Measurements from ENCODE around the gene SNAP25. TPM values are rescaled to one million over a fixed set of nuclear protein-coding genes. Genes with fewer than 3 reads are reported as not detected.
A peak's percentile ranks its signal among the peaks of the same experiment; 100 is the strongest.

Gene SNAP25
- total and polyA plus RNA-seq, 9 of the 15 experiments (the other 6 are each of a cell fraction or from before 2014, with no cell fraction given): 0.07 TPM; not detected in 8

- H3K9me1 ChIP-seq (ENCODE audit: control insufficient read depth, insufficient read depth, low read length): no peaks in the 10 kb centered on the region
- no peak for TF ChIP-seq MTA2 (IDR thresholded peaks at IDR 0.05; ENCODE audit: low read depth)
- TF ChIP-seq NFIC (IDR thresholded peaks at IDR 0.05): peak; percentile 79
- TF ChIP-seq NFIX (CRISPR knock-in tag; IDR thresholded peaks at IDR 0.05; ENCODE audit: low read depth): peak; percentile 70
- no peak for DNase-seq (ENCODE audit: extremely low read depth in 1 of 4, low spot score in 3 of 4)
- H3K4me3 ChIP-seq: no peak overlapping the region
- no peak overlapping the region for H2AFZ ChIP-seq (ENCODE audit: low read depth, low read length)
- no peaks in the 10 kb centered on the region; a peak in 1 of 5 replicates for H3K4me1 ChIP-seq (replicated peaks in 1 of 2; ENCODE audit: control insufficient read depth in 2 of 2, insufficient read depth in 2 of 2, low read length in 2 of 2)
- no peak for ATAC-seq
- CTCF ChIA-PET (ENCODE audit: low intra/inter-chr PET ratio): no interaction called here
- H3K27ac ChIP-seq (ENCODE audit: extremely low read depth, low read depth, low read length): no peak overlapping the region
- H3K36me3 ChIP-seq (ENCODE audit: control insufficient read depth, insufficient read depth, low read length): no peaks in the 10 kb centered on the region
- H3K79me2 ChIP-seq (ENCODE audit: control insufficient read depth, insufficient read depth, low read length): no peaks in the 10 kb centered on the region
- BruUV-seq (replicated peaks): no TSS peak
- no peaks in the 10 kb centered on the region for H3K9me3 ChIP-seq (replicated peaks; ENCODE audit: control insufficient read depth, insufficient read depth, low read depth, low read length)
- H3K9ac ChIP-seq (ENCODE audit: insufficient read depth in 1 of 2, low read depth in 2 of 2, low read length in 2 of 2): no peak overlapping the region
- H3K4me2 ChIP-seq (ENCODE audit: insufficient read depth, low read length): no peak overlapping the region
- H4K20me1 ChIP-seq (replicated peaks; ENCODE audit: control insufficient read depth, insufficient read depth, low read length): no peaks in the 10 kb centered on the region
- 0% methylated on average over 2 of the region's 2 CpGs for WGBS (ENCODE audit: insufficient coverage, low coverage, missing lambda C conversion rate)
- POLR2A ChIA-PET: no interaction called here
- intact Hi-C loops (cut with micrococcal nuclease): no loop called here
- H3K27me3 ChIP-seq (ENCODE audit: control insufficient read depth in 2 of 2, insufficient read depth in 2 of 2, low read length in 2 of 2): no peaks in the 10 kb centered on the region
- in situ Hi-C loops (cut with MboI): no loop called here
- FAIRE-seq: no peak
Measured at GRCh38 chr20:10170261-10170660, 48.4 kb upstream of the SNAP25 start.

GRCh38 chr20:10171864-10172751, 46.5 kb upstream of the SNAP25 start:
- H3K4me1 ChIP-seq (replicated peaks in 1 of 2; ENCODE audit: control insufficient read depth in 2 of 2, insufficient read depth in 2 of 2, low read length in 2 of 2): no peaks in the 10 kb centered on the region; a peak in 1 of 5 replicates
- H3K27me3 ChIP-seq (ENCODE audit: control insufficient read depth in 2 of 2, insufficient read depth in 2 of 2, low read length in 2 of 2): no peaks in the 10 kb centered on the region
- H3K4me3 ChIP-seq: no peak overlapping the region
- H3K79me2 ChIP-seq (ENCODE audit: control insufficient read depth, insufficient read depth, low read length): no peaks in the 10 kb centered on the region
- ChIA-PET CTCF (ENCODE audit: low intra/inter-chr PET ratio) (no interaction called here), POLR2A (interaction anchor here (0.7 kb wide), 1 partner anchor 169 kb away, joined by 3 read pairs; no protein-coding TSS in a partner anchor)
- no peaks in the 10 kb centered on the region for H3K36me3 ChIP-seq (ENCODE audit: control insufficient read depth, insufficient read depth, low read length)
- TF ChIP-seq ZMIZ1 (IDR thresholded peaks at IDR 0.05; ENCODE audit: low read depth in 2 of 2, low read length in 2 of 2) (no peak), ADNP (tag; IDR thresholded peaks at IDR 0.05) (no peak)
- no peak overlapping the region for H3K9ac ChIP-seq (ENCODE audit: insufficient read depth in 1 of 2, low read depth in 2 of 2, low read length in 2 of 2)
- H3K27ac ChIP-seq (ENCODE audit: extremely low read depth, low read depth, low read length): no peak overlapping the region
- no peaks in the 10 kb centered on the region for H4K20me1 ChIP-seq (replicated peaks; ENCODE audit: control insufficient read depth, insufficient read depth, low read length)
- intact Hi-C loops (cut with micrococcal nuclease) (no loop called here), in situ Hi-C loops (cut with MboI) (no loop called here)
- ATAC-seq: no peak
- no peak overlapping the region for H2AFZ ChIP-seq (ENCODE audit: low read depth, low read length)
- H3K4me2 ChIP-seq (ENCODE audit: insufficient read depth, low read length): no peak overlapping the region
- FAIRE-seq: no peak
- under 1% methylated on average over 25 of the region's 47 CpGs for WGBS (ENCODE audit: insufficient coverage, low coverage, missing lambda C conversion rate)
- no peak for DNase-seq (ENCODE audit: extremely low read depth in 1 of 4, low spot score in 3 of 4)
- H3K9me3 ChIP-seq (replicated peaks; ENCODE audit: control insufficient read depth, insufficient read depth, low read depth, low read length): no peaks in the 10 kb centered on the region
- no peaks in the 10 kb centered on the region for H3K9me1 ChIP-seq (ENCODE audit: control insufficient read depth, insufficient read depth, low read length)
- BruUV-seq (replicated peaks): no TSS peak
